OCI-LY1 (cell line): ENCODE measurements around the gene VSIR.

Experiments used
- H2AFZ ChIP-seq: fragments of 200-600 bp; sonication (generic), shearing (Covaris generic); 2 replicates; pipeline ENCODE4 v1.6.0; 2014; ENCODE audit warnings: antibody characterized with exemption, mild to moderate bottlenecking, low read length
- H3F3A ChIP-seq: fragments of 200-600 bp; sonication (generic), shearing (Covaris generic); 2 replicates; pipeline ENCODE4 v1.6.0; 2014; ENCODE audit warnings: mild to moderate bottlenecking, antibody characterized with exemption, low read length, moderate library complexity; ENCODE audit not compliant: insufficient read depth
- H3K27ac ChIP-seq: fragments of 200-600 bp; sonication (generic); 2 replicates; pipeline ENCODE4 v1.5.1; 2014; ENCODE audit warnings: low read length, mixed run types, mild to moderate bottlenecking, low read depth; ENCODE audit not compliant: poor library complexity, severe bottlenecking
- H3K27me3 ChIP-seq: fragments of 200-600 bp; sonication (generic); 2 replicates; pipeline ENCODE4 v1.6.0; 2014; ENCODE audit warnings: antibody characterized with exemption, mild to moderate bottlenecking, low read length, moderate library complexity; ENCODE audit not compliant: insufficient read depth
- H3K36me3 ChIP-seq: fragments of 200-600 bp; sonication (generic); 2 replicates; pipeline ENCODE4 v1.6.1; 2014; ENCODE audit warnings: mild to moderate bottlenecking, antibody characterized with exemption, low read length, moderate library complexity, mixed read lengths; ENCODE audit not compliant: insufficient read depth
- H3K4me1 ChIP-seq: fragments of 200-600 bp; sonication (generic); 2 replicates; pipeline ENCODE4 v1.5.1; 2014; ENCODE audit warnings: mild to moderate bottlenecking, low read length, moderate library complexity; ENCODE audit not compliant: insufficient read depth, severe bottlenecking
- H3K4me2 ChIP-seq: fragments of 200-600 bp; sonication (generic), shearing (Covaris generic); 2 replicates; pipeline ENCODE4 v1.6.1; 2014; ENCODE audit warnings: low read length
- H3K4me3 ChIP-seq: fragments of 200-600 bp; sonication (generic); 2 replicates; pipeline ENCODE4 v1.5.1; 2014; ENCODE audit warnings: low read length, low read depth, mild to moderate bottlenecking, mixed read lengths; ENCODE audit not compliant: poor library complexity, severe bottlenecking
- H3K79me2 ChIP-seq: fragments of 200-600 bp; shearing (Covaris generic); 2 replicates; pipeline ENCODE4 v1.6.1; 2016; ENCODE audit warnings: mixed run types, low read length, mixed read lengths; ENCODE audit not compliant: insufficient read depth
- H3K9ac ChIP-seq: fragments of 200-600 bp; sonication (generic), shearing (Covaris generic); 2 replicates; pipeline ENCODE4 v1.6.1; 2014; ENCODE audit warnings: mild to moderate bottlenecking, low read length, mixed read lengths
- H3K9me2 ChIP-seq: fragments of 200-600 bp; sonication (generic), shearing (Covaris generic); 2 replicates; pipeline ENCODE4 v1.6.1; 2014; ENCODE audit warnings: low read depth, mild to moderate bottlenecking, low read length, mixed read lengths
- H3K9me3 ChIP-seq: fragments of 200-600 bp; shearing (Covaris generic); 2 replicates; pipeline ENCODE4 v1.6.1; 2014; ENCODE audit warnings: low read length, mixed read lengths
- H4K20me1 ChIP-seq: fragments of 200-600 bp; sonication (generic), shearing (Covaris generic); 2 replicates; pipeline ENCODE4 v1.6.0; 2016; ENCODE audit warnings: mild to moderate bottlenecking, low read length; ENCODE audit not compliant: insufficient read depth
- EZH2 ChIP-seq: fragments of 200-600 bp; sonication (generic), shearing (Covaris generic); IDR thresholded peaks from 2 replicates; pipeline ENCODE4 v1.8.0; 2017; ENCODE audit warnings: borderline replicate concordance, mixed run types, mild to moderate bottlenecking, antibody characterized with exemption, low read length, moderate library complexity, mixed read lengths
- TF ChIP-seq, protein P1 (sequence below): fragments of 200-600 bp; sonication (generic), shearing (Covaris generic); IDR thresholded peaks from 2 replicates; pipeline ENCODE4 v1.5.1; 2017; ENCODE audit warnings: mild to moderate bottlenecking, antibody characterized with exemption, low read length, moderate library complexity, mixed read lengths

VSIR gene

DNA sequence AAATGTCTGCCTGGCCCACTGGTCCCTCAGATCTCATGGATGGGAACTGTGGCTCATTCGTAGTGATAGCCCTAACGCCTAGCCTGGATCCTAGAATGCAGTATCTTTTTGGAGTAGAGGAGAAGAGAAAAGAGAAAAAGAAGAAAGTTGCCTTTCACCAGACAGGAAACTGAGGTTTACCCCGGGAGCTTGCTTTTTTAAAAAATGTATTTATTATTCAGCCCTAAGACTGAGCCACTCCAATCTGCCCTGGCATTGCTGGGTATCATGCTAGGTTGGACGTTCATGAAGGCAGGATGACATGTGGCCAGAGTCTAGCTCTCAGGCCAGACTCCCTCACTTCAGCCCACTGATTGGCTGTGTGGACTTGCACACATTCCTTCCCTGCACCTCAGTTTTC lies 32.3 kb downstream of the VSIR start:
- H3K4me2 ChIP-seq = no peak overlapping the region
- no peaks in the 10 kb centered on the region for H3F3A ChIP-seq
- no peaks in the 10 kb centered on the region for H3K9me3 ChIP-seq
- H4K20me1 ChIP-seq = no peaks in the 10 kb centered on the region
- H2AFZ ChIP-seq = no peak overlapping the region
- H3K36me3 ChIP-seq = no peaks in the 10 kb centered on the region
- peaks cover 3% of the 10 kb centered on the region; the same call in 1 of the 2 replicates for H3K27me3 ChIP-seq
- no peaks in the 10 kb centered on the region for H3K79me2 ChIP-seq
- no peak overlapping the region for H3K27ac ChIP-seq
- no peak for TF ChIP-seq EZH2
- TF ChIP-seq, protein P1, sequence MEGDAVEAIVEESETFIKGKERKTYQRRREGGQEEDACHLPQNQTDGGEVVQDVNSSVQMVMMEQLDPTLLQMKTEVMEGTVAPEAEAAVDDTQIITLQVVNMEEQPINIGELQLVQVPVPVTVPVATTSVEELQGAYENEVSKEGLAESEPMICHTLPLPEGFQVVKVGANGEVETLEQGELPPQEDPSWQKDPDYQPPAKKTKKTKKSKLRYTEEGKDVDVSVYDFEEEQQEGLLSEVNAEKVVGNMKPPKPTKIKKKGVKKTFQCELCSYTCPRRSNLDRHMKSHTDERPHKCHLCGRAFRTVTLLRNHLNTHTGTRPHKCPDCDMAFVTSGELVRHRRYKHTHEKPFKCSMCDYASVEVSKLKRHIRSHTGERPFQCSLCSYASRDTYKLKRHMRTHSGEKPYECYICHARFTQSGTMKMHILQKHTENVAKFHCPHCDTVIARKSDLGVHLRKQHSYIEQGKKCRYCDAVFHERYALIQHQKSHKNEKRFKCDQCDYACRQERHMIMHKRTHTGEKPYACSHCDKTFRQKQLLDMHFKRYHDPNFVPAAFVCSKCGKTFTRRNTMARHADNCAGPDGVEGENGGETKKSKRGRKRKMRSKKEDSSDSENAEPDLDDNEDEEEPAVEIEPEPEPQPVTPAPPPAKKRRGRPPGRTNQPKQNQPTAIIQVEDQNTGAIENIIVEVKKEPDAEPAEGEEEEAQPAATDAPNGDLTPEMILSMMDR = no peak
- no peaks in the 10 kb centered on the region for H3K9me2 ChIP-seq
- no peak overlapping the region for H3K4me3 ChIP-seq
- H3K9ac ChIP-seq = no peak overlapping the region
- H3K4me1 ChIP-seq = peaks cover 5% of the 10 kb centered on the region

DNA sequence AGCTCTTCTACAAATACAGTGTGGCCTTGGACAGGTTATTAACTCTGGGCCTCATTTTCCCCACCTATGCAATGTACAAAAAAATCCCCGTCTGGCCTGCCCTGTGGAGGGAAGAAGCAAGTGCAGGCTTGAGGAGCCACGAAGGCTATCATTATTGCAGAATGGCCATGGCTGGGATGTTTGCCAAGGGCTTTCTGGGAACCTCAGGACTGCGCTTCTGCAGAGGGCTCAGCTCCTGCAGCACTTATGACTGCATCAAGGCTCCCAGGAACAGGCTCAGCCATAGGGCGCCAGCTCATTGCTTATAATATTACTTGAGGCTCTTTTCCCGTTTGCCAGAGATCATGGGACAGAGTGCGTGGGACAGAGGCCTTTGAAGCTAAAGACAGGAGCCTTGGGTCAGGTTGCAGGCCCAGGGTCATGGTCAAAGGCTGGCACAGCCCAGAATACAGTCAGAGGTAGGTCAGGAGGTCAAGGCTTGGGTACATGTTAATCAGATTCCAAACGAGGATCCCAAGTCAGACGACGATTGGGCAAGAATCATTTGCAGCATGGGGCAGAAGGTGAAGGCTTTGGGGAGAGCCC lies 33.2 kb downstream of the VSIR start:
- no peak overlapping the region for H3K4me3 ChIP-seq
- no peaks in the 10 kb centered on the region for H4K20me1 ChIP-seq
- H3K9me2 ChIP-seq = no peaks in the 10 kb centered on the region
- peaks cover 13% of the 10 kb centered on the region for H3K4me1 ChIP-seq
- no peak for TF ChIP-seq EZH2
- TF ChIP-seq, protein P1 = no peak
- H3K4me2 ChIP-seq = no peak overlapping the region
- no peaks in the 10 kb centered on the region for H3K79me2 ChIP-seq
- H2AFZ ChIP-seq = no peak overlapping the region
- H3K36me3 ChIP-seq = no peaks in the 10 kb centered on the region
- H3K9me3 ChIP-seq = no peaks in the 10 kb centered on the region
- no peaks in the 10 kb centered on the region for H3F3A ChIP-seq
- peaks cover 3% of the 10 kb centered on the region; the same call in 1 of the 2 replicates for H3K27me3 ChIP-seq
- H3K9ac ChIP-seq = no peak overlapping the region
- H3K27ac ChIP-seq = no peak overlapping the region

DNA sequence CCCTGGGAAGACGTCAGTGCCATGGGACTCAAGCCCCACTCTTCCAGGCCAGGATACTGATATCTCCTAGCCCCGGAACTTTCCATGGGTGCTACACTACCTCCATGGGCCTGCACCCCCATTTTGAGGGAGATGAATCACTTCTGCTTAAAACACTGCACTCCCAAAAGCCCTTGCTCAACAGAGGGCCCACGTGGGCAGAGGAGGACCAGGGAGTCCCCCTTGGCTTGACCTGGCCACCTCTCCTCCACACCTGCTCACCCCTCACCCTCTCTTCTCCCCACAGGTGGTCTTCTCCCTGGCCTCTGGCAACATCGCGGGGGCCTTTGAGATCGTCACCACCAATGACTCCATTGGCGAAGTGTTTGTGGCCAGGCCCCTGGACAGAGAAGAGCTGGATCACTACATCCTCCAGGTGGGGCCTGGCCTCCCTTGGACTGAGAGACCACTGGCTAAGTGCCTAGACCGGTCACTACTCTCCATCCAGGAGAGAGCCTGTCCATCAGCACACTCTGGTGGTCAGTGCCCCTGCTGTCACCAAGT lies 33.9 kb downstream of the VSIR start:
- Histone ChIP-seq H3K36me3 (no peaks in the 10 kb centered on the region), H3K27ac (no peak overlapping the region), H3K9ac (no peak overlapping the region), H3K4me3 (no peak overlapping the region), H3K9me2 (no peaks in the 10 kb centered on the region), H3K4me1 (peaks cover 14% of the 10 kb centered on the region), H3K27me3 (peaks cover 3% of the 10 kb centered on the region; the same call in 1 of the 2 replicates), H3K9me3 (no peaks in the 10 kb centered on the region), H3K79me2 (no peaks in the 10 kb centered on the region), H3K4me2 (no peak overlapping the region), H4K20me1 (no peaks in the 10 kb centered on the region), H3F3A (no peaks in the 10 kb centered on the region), H2AFZ (no peak overlapping the region)
- TF ChIP-seq, protein P1 = no peak
- no peak for TF ChIP-seq EZH2
